Transverse colon (tissue), 4 donors: ENCODE data around the gene PDSS1. TPM values are rescaled to one million over a fixed set of nuclear protein-coding genes. Genes with fewer than 3 reads are reported as not detected.

Experiments used
- DNase-seq: peaks from one replicate; pipeline ENCODE4 v3.0.0-alpha.2; 2019
- H3K27ac ChIP-seq, 4 donors: fragments of 200-600 bp; sonication (generic); 2 replicates each; pipeline ENCODE4 v1.5.1; 2016 to 2018; ENCODE audit warnings: inconsistent platforms in 4 of 4
- H3K27me3 ChIP-seq: fragments of 200-600 bp; sonication (generic); 2 replicates; pipeline ENCODE4 v1.5.1; 2017; ENCODE audit warnings: inconsistent platforms
- H3K36me3 ChIP-seq, 4 donors: fragments of 200-600 bp; sonication (generic); 2 replicates each; pipeline ENCODE4 v1.5.1; 2017 to 2019; ENCODE audit warnings: inconsistent platforms in 4 of 4
- H3K4me1 ChIP-seq, 4 donors: fragments of 200-600 bp; sonication (generic); 2 replicates each; pipeline ENCODE4 v1.5.1; 2017 to 2020; ENCODE audit warnings: inconsistent platforms in 4 of 4
- H3K4me3 ChIP-seq, 4 donors: fragments of 200-600 bp; sonication (generic); 1 replicate in 1 of 4; 2 replicates in 3 of 4; pipeline versions ENCODE4 v1.5.1 to v1.6.1; 2017 to 2019; ENCODE audit warnings: inconsistent platforms in 4 of 4
- H3K9me3 ChIP-seq, 2 donors: fragments of 200-600 bp; sonication (generic); 2 replicates each; pipeline ENCODE4 v1.5.1; 2017 to 2019; ENCODE audit warnings: inconsistent platforms in 2 of 2
- CTCF ChIP-seq, 5 experiments: fragments of 200-600 bp in 3 of 5; fragments of 450-650 bp in 2 of 5; sonication (generic) in 3 of 5; IDR thresholded peaks; 1 replicate in 2 of 5; 2 replicates in 3 of 5; pipeline ENCODE4 v1.5.1; 2016 to 2017; ENCODE audit warnings: antibody characterized with exemption in 5 of 5, inconsistent platforms in 3 of 5, mild to moderate bottlenecking in 2 of 5, moderate library complexity in 1 of 5
- EP300 ChIP-seq: sonication (generic); formaldehyde crosslinking; IDR thresholded peaks from one replicate; pipeline ENCODE4 v1.6.1; 2017; ENCODE audit warnings: antibody characterized with exemption, low read depth
- POLR2A ChIP-seq: fragments of 450-650 bp; IDR thresholded peaks from one replicate; pipeline ENCODE4 v1.6.1; 2016; ENCODE audit warnings: antibody characterized with exemption, mild to moderate bottlenecking, moderate library complexity
- POLR2AphosphoS5 ChIP-seq, 3 donors: sonication (generic); formaldehyde crosslinking; IDR thresholded peaks; one replicate each; pipeline ENCODE4 v1.6.1; 2016; ENCODE audit warnings: antibody characterized with exemption in 3 of 3
- WGBS, 2 donors: methylation state at CpG; one replicate each; pipeline ENCODE4 v1.1.5; 2018; ENCODE audit warnings: low coverage in 1 of 2; 5-methylcytosine and 5-hydroxymethylcytosine counted together
- in situ Hi-C, 4 donors: fragments of 200-750 bp; cut with MboI; loops; one replicate each; pipeline versions ENCODE4 v1.15.0 to v1.15.1; 2017; ENCODE audit warnings: low sequenced_read_pairs in 3 of 4, low pct_ligation_motif_present in 1 of 4, low pct_unique_long_range_greater_than_20kb in 1 of 4
- intact Hi-C: fragments of 100-400 bp; cut with DNase I; formaldehyde crosslinking; loops from one replicate; pipeline ENCODE4 v1.15.1; 2023; ENCODE audit warnings: low total_unique reads
- total RNA-seq, 4 donors: library from RNA; depleted of rRNA; stranded (reverse); fragments of >200 nt; gene quantifications; one replicate each; pipeline ENCODE4 v1.1.0, GENCODE V29; 2016

The PDSS1 gene
- total RNA-seq, 4 donors from 2014 or later: 13.1 to 66.7 (median 23.8) TPM

GRCh38 chr10:26779176-26779860, 81.8 kb downstream of the PDSS1 start:
- WGBS, 2 donors: 66 to 78% methylated on average over 3 to 4 of the region's 4 CpGs
- TF ChIP-seq EP300: no peak
- peak in 1 of 3 donors; percentile 42 for TF ChIP-seq POLR2AphosphoS5 (IDR thresholded peaks at IDR 0.05)
- no peak for TF ChIP-seq POLR2A
- TF ChIP-seq CTCF (IDR thresholded peaks at IDR 0.05): no peak

GRCh38 chr10:26780106-26780792, 82.7 kb downstream of the PDSS1 start:
- Histone ChIP-seq H3K27ac (peak overlapping the region in 1 of 4 donors; percentile 29), H3K9me3 (no peaks in the 10 kb centered on the region), H3K4me1 (peaks cover 13 to 53% (median 36%) of the 10 kb centered on the region in 4 donors), H3K4me3 (no peak overlapping the region), H3K36me3 (no peaks in the 10 kb centered on the region), H3K27me3 (no peaks in the 10 kb centered on the region)
- in situ Hi-C loops (no loop called here), intact Hi-C loops (no loop called here)
- DNase-seq: no peak
- TF ChIP-seq POLR2A (no peak), EP300 (no peak), POLR2AphosphoS5 (IDR thresholded peaks at IDR 0.05) (no peak), CTCF (IDR thresholded peaks at IDR 0.05) (no peak)
- WGBS, 2 donors: 92 to 100% methylated on average over 7 to 8 of the region's 8 CpGs

More at GRCh38 chr10:26779176-26779860, 81.8 kb downstream of the PDSS1 start:
- Histone ChIP-seq H3K36me3 (no peaks in the 10 kb centered on the region), H3K4me3 (no peak overlapping the region), H3K27ac (peak overlapping the region; percentile 29 to 57 (median 42)), H3K27me3 (no peaks in the 10 kb centered on the region), H3K4me1 (peaks cover 13 to 44% (median 29%) of the 10 kb centered on the region in 4 donors), H3K9me3 (no peaks in the 10 kb centered on the region)
- in situ Hi-C loops (no loop called here), intact Hi-C loops (no loop called here)
- DNase-seq: peak; percentile 14

- Histone ChIP-seq H3K27ac (no peak overlapping the region), H3K4me3 (no peak overlapping the region), H3K4me1 (peaks cover 13 to 57% (median 37%) of the 10 kb centered on the region in 4 donors), H3K36me3 (no peaks in the 10 kb centered on the region), H3K9me3 (no peaks in the 10 kb centered on the region), H3K27me3 (no peaks in the 10 kb centered on the region)
- intact Hi-C loops (no loop called here), in situ Hi-C loops (no loop called here)
- WGBS, 2 donors: 47 to 58% methylated on average over 2 to 4 of the region's 4 CpGs
- no peak for TF ChIP-seq EP300
- DNase-seq: no peak
These were observed 83.5 kb downstream of the PDSS1 start for GRCh38 chr10:26780793-26781601.

GRCh38 chr10:26781797-26782196, 84.3 kb downstream of the PDSS1 start:
- Histone ChIP-seq H3K9me3 (no peaks in the 10 kb centered on the region), H3K36me3 (no peaks in the 10 kb centered on the region), H3K4me3 (no peak overlapping the region), H3K27ac (no peak overlapping the region), H3K27me3 (no peaks in the 10 kb centered on the region), H3K4me1 (peaks cover 13 to 57% (median 37%) of the 10 kb centered on the region in 4 donors)
- no peak for DNase-seq
- intact Hi-C loops (no loop called here), in situ Hi-C loops (no loop called here)
- TF ChIP-seq CTCF (IDR thresholded peaks at IDR 0.05) (no peak), POLR2A (no peak), EP300 (no peak), POLR2AphosphoS5 (IDR thresholded peaks at IDR 0.05) (no peak)
- 90 to 100% methylated on average over 2 of the region's 2 CpGs for WGBS, 2 donors
